Measurements from ENCODE around the gene DOCK8.

DOCK8 gene

GRCh38 chr9:394347-395052 is 179.8 kb downstream of the DOCK8 start:
- Histone ChIP-seq H3K4me2 (ENCODE audit: low read depth, low read length) (no peak overlapping the region), H3K4me3 (ENCODE audit: low read length) (no peak overlapping the region), H3K27me3 (replicated peaks; ENCODE audit: insufficient read depth, low read length) (no peaks in the 10 kb centered on the region), H3K9me3 (replicated peaks; ENCODE audit: insufficient read depth, low read length) (no peaks in the 10 kb centered on the region), H3K27ac (ENCODE audit: low read length) (no peak overlapping the region), H3K9ac (ENCODE audit: low read length) (no peak overlapping the region), H4K20me1 (ENCODE audit: insufficient read depth, low read length) (no peaks in the 10 kb centered on the region), H3K79me2 (ENCODE audit: low read length) (no peaks in the 10 kb centered on the region), H3K9me2 (replicated peaks; ENCODE audit: insufficient read depth, low read length) (no peaks in the 10 kb centered on the region), H3K36me3 (replicated peaks; ENCODE audit: insufficient read depth, low read length) (no peaks in the 10 kb centered on the region; the same call in none of the 2 replicates), H3F3A (ENCODE audit: insufficient read depth, low read length) (no peaks in the 10 kb centered on the region), H2AFZ (ENCODE audit: low read length) (no peak overlapping the region), H3K4me1 (ENCODE audit: low read length) (no peaks in the 10 kb centered on the region)
- TF ChIP-seq, protein P1, sequence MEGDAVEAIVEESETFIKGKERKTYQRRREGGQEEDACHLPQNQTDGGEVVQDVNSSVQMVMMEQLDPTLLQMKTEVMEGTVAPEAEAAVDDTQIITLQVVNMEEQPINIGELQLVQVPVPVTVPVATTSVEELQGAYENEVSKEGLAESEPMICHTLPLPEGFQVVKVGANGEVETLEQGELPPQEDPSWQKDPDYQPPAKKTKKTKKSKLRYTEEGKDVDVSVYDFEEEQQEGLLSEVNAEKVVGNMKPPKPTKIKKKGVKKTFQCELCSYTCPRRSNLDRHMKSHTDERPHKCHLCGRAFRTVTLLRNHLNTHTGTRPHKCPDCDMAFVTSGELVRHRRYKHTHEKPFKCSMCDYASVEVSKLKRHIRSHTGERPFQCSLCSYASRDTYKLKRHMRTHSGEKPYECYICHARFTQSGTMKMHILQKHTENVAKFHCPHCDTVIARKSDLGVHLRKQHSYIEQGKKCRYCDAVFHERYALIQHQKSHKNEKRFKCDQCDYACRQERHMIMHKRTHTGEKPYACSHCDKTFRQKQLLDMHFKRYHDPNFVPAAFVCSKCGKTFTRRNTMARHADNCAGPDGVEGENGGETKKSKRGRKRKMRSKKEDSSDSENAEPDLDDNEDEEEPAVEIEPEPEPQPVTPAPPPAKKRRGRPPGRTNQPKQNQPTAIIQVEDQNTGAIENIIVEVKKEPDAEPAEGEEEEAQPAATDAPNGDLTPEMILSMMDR (IDR thresholded peaks at IDR 0.05; ENCODE audit: low read length) = no peak
- TF ChIP-seq EZH2 (optimal IDR thresholded peaks at IDR 0.05; ENCODE audit: low read depth, low read length) (no peak), EZH2phosphoT487 (IDR thresholded peaks at IDR 0.05; ENCODE audit: low read length) (no peak)
- DNase-seq = no peak

DNA sequence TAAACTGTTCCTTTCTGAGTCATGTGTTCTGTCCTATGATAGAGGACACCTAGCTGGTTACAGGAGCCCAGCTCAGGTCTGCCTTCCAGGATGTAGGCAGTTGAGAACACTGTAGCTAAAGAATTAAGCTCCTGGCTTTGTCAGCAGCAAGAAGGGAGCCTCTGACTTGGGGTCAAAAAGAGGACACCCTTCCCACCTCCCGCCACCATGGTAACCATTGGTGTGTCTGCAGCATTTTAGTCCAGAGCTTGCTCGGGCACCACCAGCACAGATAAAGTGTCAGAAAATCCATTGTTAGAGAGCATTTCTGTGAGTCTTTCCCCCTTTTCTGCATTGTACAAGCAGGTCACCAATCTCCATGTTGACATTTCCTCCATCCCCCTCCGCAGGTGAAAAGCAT is 181.7 kb downstream of the DOCK8 start:
- Histone ChIP-seq H3K36me3 (replicated peaks; ENCODE audit: insufficient read depth, low read length) (no peaks in the 10 kb centered on the region; the same call in none of the 2 replicates), H3K27me3 (replicated peaks; ENCODE audit: insufficient read depth, low read length) (no peaks in the 10 kb centered on the region), H3K27ac (ENCODE audit: low read length) (no peak overlapping the region), H2AFZ (ENCODE audit: low read length) (no peak overlapping the region), H3F3A (ENCODE audit: insufficient read depth, low read length) (no peaks in the 10 kb centered on the region), H3K9me2 (replicated peaks; ENCODE audit: insufficient read depth, low read length) (no peaks in the 10 kb centered on the region), H3K79me2 (ENCODE audit: low read length) (no peaks in the 10 kb centered on the region), H3K9me3 (replicated peaks; ENCODE audit: insufficient read depth, low read length) (no peaks in the 10 kb centered on the region), H3K4me2 (ENCODE audit: low read depth, low read length) (no peak overlapping the region), H3K9ac (ENCODE audit: low read length) (no peak overlapping the region), H3K4me1 (ENCODE audit: low read length) (no peaks in the 10 kb centered on the region), H3K4me3 (ENCODE audit: low read length) (no peak overlapping the region), H4K20me1 (ENCODE audit: insufficient read depth, low read length) (no peaks in the 10 kb centered on the region)
- no peak for DNase-seq
- TF ChIP-seq EZH2phosphoT487 (IDR thresholded peaks at IDR 0.05; ENCODE audit: low read length) (no peak), EZH2 (optimal IDR thresholded peaks at IDR 0.05; ENCODE audit: low read depth, low read length) (no peak)
- TF ChIP-seq, protein P1 (IDR thresholded peaks at IDR 0.05; ENCODE audit: low read length) = no peak

GRCh38 chr9:398085-398484 is 183.4 kb downstream of the DOCK8 start:
- Histone ChIP-seq H3K36me3 (replicated peaks; ENCODE audit: insufficient read depth, low read length) (no peaks in the 10 kb centered on the region; the same call in none of the 2 replicates), H4K20me1 (ENCODE audit: insufficient read depth, low read length) (no peaks in the 10 kb centered on the region), H3K27me3 (replicated peaks; ENCODE audit: insufficient read depth, low read length) (no peaks in the 10 kb centered on the region), H3K4me1 (ENCODE audit: low read length) (no peaks in the 10 kb centered on the region), H3K4me2 (ENCODE audit: low read depth, low read length) (no peak overlapping the region), H3K27ac (ENCODE audit: low read length) (no peak overlapping the region), H3K9ac (ENCODE audit: low read length) (no peak overlapping the region), H2AFZ (ENCODE audit: low read length) (no peak overlapping the region), H3K79me2 (ENCODE audit: low read length) (no peaks in the 10 kb centered on the region), H3F3A (ENCODE audit: insufficient read depth, low read length) (no peaks in the 10 kb centered on the region), H3K9me3 (replicated peaks; ENCODE audit: insufficient read depth, low read length) (no peaks in the 10 kb centered on the region), H3K9me2 (replicated peaks; ENCODE audit: insufficient read depth, low read length) (no peaks in the 10 kb centered on the region), H3K4me3 (ENCODE audit: low read length) (no peak overlapping the region)
- no peak for TF ChIP-seq EZH2 (optimal IDR thresholded peaks at IDR 0.05; ENCODE audit: low read depth, low read length)
- TF ChIP-seq, protein P1 (IDR thresholded peaks at IDR 0.05; ENCODE audit: low read length) = no peak
- DNase-seq = no peak
